Measurements from ENCODE around the gene CCK. TPM values are rescaled to one million over a fixed set of nuclear protein-coding genes. Genes with fewer than 3 reads are reported as not detected.

Gene CCK
- polyA plus RNA-seq, 2 of the 4 experiments (the other 2 are of a cell fraction): 0.16 to 0.36 TPM

- ATAC-seq: no peak
- WGBS (ENCODE audit: missing lambda C conversion rate): 81% methylated on average over 9 of the region's 9 CpGs
- Histone ChIP-seq H3K27ac (no peak overlapping the region), H3K4me2 (no peak overlapping the region), H3K9me3 (no peaks in the 10 kb centered on the region), H3K4me1 (no peaks in the 10 kb centered on the region), H3K4me3 (no peak overlapping the region)
- ChIA-PET POLR2A (no interaction called here), CTCF (interaction anchor here (1.1 to 1.7 kb wide), 2 partner anchors 24 to 33 kb away, joined by 3 to 4 read pairs; no protein-coding TSS in a partner anchor)
- FAIRE-seq: no peak
- no peak for TF ChIP-seq HDAC2 (IDR thresholded peaks at IDR 0.05)
- DNase-seq (ENCODE audit: low read depth in 1 of 2, low spot score in 1 of 2): no peak
Observed at GRCh38 chr3:42224178-42224577, 41.8 kb downstream of the CCK start.

- Histone ChIP-seq H3K4me1 (no peaks in the 10 kb centered on the region), H3K27ac (no peak overlapping the region), H3K4me3 (no peak overlapping the region), H3K9me3 (no peaks in the 10 kb centered on the region), H3K4me2 (no peak overlapping the region)
- ChIA-PET CTCF (interaction anchor here (0.8 to 1.7 kb wide), 5 partner anchors 25 to 658 kb away, joined by 3 to 4 read pairs (median 3); no protein-coding TSS in a partner anchor), POLR2A (no interaction called here)
- WGBS (ENCODE audit: missing lambda C conversion rate): 92% methylated on average over 24 of the region's 31 CpGs
- TF ChIP-seq BHLHE40 (IDR thresholded peaks at IDR 0.05; ENCODE audit: low read depth, low read length) (no peak), CHD2 (IDR thresholded peaks at IDR 0.05; ENCODE audit: low read length, partially characterized antibody) (no peak), TP53 (CRISPR knock-in tag; IDR thresholded peaks at IDR 0.05) (no peak), TFCP2L1 (CRISPR knock-in tag; IDR thresholded peaks at IDR 0.05) (no peak), RARB (CRISPR knock-in tag; IDR thresholded peaks at IDR 0.05) (no peak), RCOR1 (IDR thresholded peaks at IDR 0.05; ENCODE audit: low read depth, low read length) (no peak), NR3C1 (IDR thresholded peaks at IDR 0.05) (no peak), EHMT2 (IDR thresholded peaks at IDR 0.05; ENCODE audit: low read depth) (no peak), HOXB13 (CRISPR knock-in tag; IDR thresholded peaks at IDR 0.05; ENCODE audit: low read depth) (no peak), POLR2A (IDR thresholded peaks at IDR 0.05; ENCODE audit: low read length) (no peak), FOSL2 (IDR thresholded peaks at IDR 0.05) (no peak), FOSL2 (CRISPR knock-in tag; IDR thresholded peaks at IDR 0.05) (no peak), MYC (IDR thresholded peaks at IDR 0.05; ENCODE audit: borderline replicate concordance, low read length) (no peak), ZNF302 (CRISPR knock-in tag; IDR thresholded peaks at IDR 0.05) (no peak), ELK1 (IDR thresholded peaks at IDR 0.05; ENCODE audit: low read depth, low read length) (no peak), NPAS2 (CRISPR knock-in tag; IDR thresholded peaks at IDR 0.05; ENCODE audit: borderline replicate concordance) (no peak), CBX2 (IDR thresholded peaks at IDR 0.05; ENCODE audit: borderline replicate concordance, low read depth) (no peak)
- ATAC-seq (no peak), FAIRE-seq (no peak), DNase-seq (ENCODE audit: low read depth in 1 of 2, low spot score in 1 of 2) (no peak)
Observed at GRCh38 chr3:42222942-42223693, 42.9 kb downstream of the CCK start.

GRCh38 chr3:42220436-42221121 is 45.4 kb downstream of the CCK start:
- FAIRE-seq: no peak
- ChIA-PET POLR2A (no interaction called here), CTCF (interaction anchor here (0.6 to 1.6 kb wide), 5 partner anchors 9 to 188 kb away, joined by 3 to 6 read pairs (median 3); no protein-coding TSS in a partner anchor)
- no peak for DNase-seq (ENCODE audit: low read depth in 1 of 2, low spot score in 1 of 2)
- no peak overlapping the region for H3K4me2 ChIP-seq
- no peaks in the 10 kb centered on the region for H3K9me3 ChIP-seq
- H3K4me1 ChIP-seq: no peaks in the 10 kb centered on the region
- no peak overlapping the region for H3K27ac ChIP-seq
- 88% methylated on average over 10 of the region's 17 CpGs for WGBS (ENCODE audit: missing lambda C conversion rate)
- no peak for ATAC-seq
- no peak overlapping the region for H3K4me3 ChIP-seq
- TF ChIP-seq HMGXB4 (CRISPR knock-in tag; IDR thresholded peaks at IDR 0.05; ENCODE audit: borderline replicate concordance) (no peak), HEYL (CRISPR knock-in tag; IDR thresholded peaks at IDR 0.05) (no peak), BCL3 (IDR thresholded peaks at IDR 0.05) (no peak), POLR2A (IDR thresholded peaks at IDR 0.05; ENCODE audit: low read length) (no peak), RARB (CRISPR knock-in tag; IDR thresholded peaks at IDR 0.05) (no peak), ATOH8 (CRISPR knock-in tag; IDR thresholded peaks at IDR 0.05; ENCODE audit: low read depth) (no peak), CBX8 (IDR thresholded peaks at IDR 0.05) (no peak), RAD21 (conservative IDR thresholded peaks at IDR 0.05 in 1 of 2, IDR thresholded peaks at IDR 0.05 in 1 of 2) (no peak), HDAC2 (IDR thresholded peaks at IDR 0.05) (no peak), NR3C1 (IDR thresholded peaks at IDR 0.05) (no peak), MAX (IDR thresholded peaks at IDR 0.05) (no peak), JUN (IDR thresholded peaks at IDR 0.05) (no peak), PBX3 (IDR thresholded peaks at IDR 0.05) (no peak)

Measured in A549 (cell line).